K562 (cell line): ENCODE data around the gene IFTAP. TPM values are rescaled to one million over a fixed set of nuclear protein-coding genes. Genes with fewer than 3 reads are reported as not detected.

ENCODE experiments used
- ATAC-seq: fragments of 200-7000 bp; cut with Tn5 transposase; 3 replicates; pipeline ENCODE4 v1.9.1; 2020; ENCODE audit warnings: moderate library complexity
- BruUV-seq: library from RNA; stranded (reverse); fragments of 400-500 nt; replicated peaks from 2 replicates; lab custom pipeline; 2021; lab: Mats Ljungman, UMichigan
- CTCF ChIA-PET: fragments of 300-600 bp; formaldehyde crosslinking; extraction: SDS; loops from one replicate; lab custom pipeline; 2021; ENCODE audit warnings: low intra/inter-chr PET ratio; lab: Yijun Ruan, JAX
- POLR2A ChIA-PET: fragments of 300-600, 350-650 bp; sonication (Branson Sonifier 250); formaldehyde crosslinking; extraction: SDS; loops from one replicate; lab custom pipeline; 2021; ENCODE audit warnings: antibody characterized with exemption, inconsistent platforms; lab: Yijun Ruan, JAX
- DNase-seq, 4 experiments: peaks; one replicate each; pipeline versions ENCODE4 v3.0.0 to v3.0.0-alpha.2; 2011 to 2018; ENCODE audit warnings: low spot score in 3 of 4, mixed read lengths in 3 of 4; ENCODE audit errors: extremely low read depth in 1 of 4
- FAIRE-seq: peaks from 2 replicates; lab custom pipeline; 2011; peaks lifted over from hg19 to GRCh38; lab: Jason Lieb, UNC
- H2AFZ ChIP-seq: 2 replicates; pipeline ENCODE4 v1.6.0; 2011; ENCODE audit warnings: low read depth, low read length, control low read depth, inconsistent platforms
- H3K27ac ChIP-seq: fragments of 200-600 bp; 3 replicates; pipeline ENCODE4 v1.8.0; 2011; ENCODE audit warnings: low read depth, mild to moderate bottlenecking, control low read depth, inconsistent platforms, low read length, moderate library complexity, mixed read lengths; ENCODE audit errors: extremely low read depth
- H3K27me3 ChIP-seq, 2 experiments: fragments of 300-600 bp in 1 of 2; 2 replicates in 1 of 2; 3 replicates in 1 of 2; pipeline versions ENCODE4 v1.6.0 to v1.8.0; 2011; ENCODE audit warnings: inconsistent platforms in 2 of 2, low read length in 2 of 2, mild to moderate bottlenecking in 1 of 2, mixed read lengths in 1 of 2, moderate library complexity in 1 of 2; ENCODE audit not compliant: control insufficient read depth in 2 of 2, insufficient read depth in 2 of 2
- H3K36me3 ChIP-seq: fragments of 300-600 bp; 3 replicates; pipeline ENCODE4 v1.8.0; 2011; ENCODE audit warnings: mild to moderate bottlenecking, low read length, inconsistent platforms; ENCODE audit not compliant: control insufficient read depth, insufficient read depth
- H3K4me1 ChIP-seq, 2 experiments: fragments of 200-600 bp in 1 of 2; replicated peaks in 1 of 2; 2 replicates in 1 of 2; 3 replicates in 1 of 2; pipeline versions ENCODE4 v1.5.1 to v1.8.0; 2011; ENCODE audit warnings: inconsistent platforms in 2 of 2, low read length in 2 of 2, mild to moderate bottlenecking in 1 of 2, mixed read lengths in 1 of 2, moderate library complexity in 1 of 2; ENCODE audit not compliant: control insufficient read depth in 2 of 2, insufficient read depth in 2 of 2
- H3K4me2 ChIP-seq: 2 replicates; pipeline ENCODE4 v1.6.1; 2011; ENCODE audit warnings: low read length, control low read depth, inconsistent platforms, mixed read lengths; ENCODE audit not compliant: insufficient read depth
- H3K4me3 ChIP-seq: fragments of 200-600 bp; sonication (generic), shearing (Covaris generic); 2 replicates; pipeline ENCODE4 v1.5.1; 2016; ENCODE audit warnings: control low read depth, inconsistent platforms
- H3K79me2 ChIP-seq: fragments of 200-600 bp; 3 replicates; pipeline ENCODE4 v1.8.0; 2011; ENCODE audit warnings: low read length, inconsistent platforms; ENCODE audit not compliant: control insufficient read depth, insufficient read depth
- H3K9ac ChIP-seq, 2 experiments: 2 replicates each; pipeline versions ENCODE4 v1.6.0 to v1.6.1; 2011; ENCODE audit warnings: low read depth in 2 of 2, low read length in 2 of 2, control low read depth in 1 of 2, inconsistent platforms in 1 of 2, mild to moderate bottlenecking in 1 of 2, mixed read lengths in 1 of 2; ENCODE audit not compliant: insufficient read depth in 1 of 2
- H3K9me1 ChIP-seq: one replicate; pipeline ENCODE4 v1.6.0; 2011; ENCODE audit warnings: inconsistent platforms, mild to moderate bottlenecking, low read length, moderate library complexity; ENCODE audit not compliant: control insufficient read depth, insufficient read depth
- H3K9me3 ChIP-seq: replicated peaks from 2 replicates; pipeline ENCODE4 v1.5.1; 2011; ENCODE audit warnings: low read depth, low read length, inconsistent platforms; ENCODE audit not compliant: control insufficient read depth, insufficient read depth
- H4K20me1 ChIP-seq: replicated peaks from 2 replicates; pipeline ENCODE4 v1.6.1; 2011; ENCODE audit warnings: low read length, inconsistent platforms, mixed read lengths; ENCODE audit not compliant: control insufficient read depth, insufficient read depth
- CLOCK ChIP-seq: fragments of 250-450 bp; sonication (Bioruptor Pico); IDR thresholded peaks from 2 replicates; pipeline ENCODE4 v1.4.0; 2020; ENCODE audit warnings: mild to moderate bottlenecking, moderate library complexity, borderline replicate concordance
- CSDE1 ChIP-seq, 2 experiments: fragments of 450-650 bp; IDR thresholded peaks; 2 replicates each; pipeline ENCODE4 v1.6.1; 2016; ENCODE audit warnings: mild to moderate bottlenecking in 1 of 2
- HDGF ChIP-seq: fragments of 450-650 bp; IDR thresholded peaks from 2 replicates; pipeline ENCODE4 v1.6.1; 2016
- NR1H2 ChIP-seq: sonication (generic); formaldehyde crosslinking; IDR thresholded peaks from 2 replicates; pipeline ENCODE4 v1.4.0; 2020; ENCODE audit warnings: mild to moderate bottlenecking, missing genetic modification reagents
- THRB ChIP-seq: fragments of 450-650 bp; formaldehyde crosslinking; conservative IDR thresholded peaks from 2 replicates; pipeline ENCODE4 v1.4.0; 2022; ENCODE audit warnings: mild to moderate bottlenecking, missing genetic modification characterization
- ZNF23 ChIP-seq: fragments of 250-450 bp; sonication (Bioruptor Pico); IDR thresholded peaks from 2 replicates; pipeline ENCODE4 v1.4.0; 2020; ENCODE audit warnings: mild to moderate bottlenecking
- ZNF639 ChIP-seq, 2 experiments: fragments of 200-800 bp in 1 of 2; sonication (Bioruptor generic) in 1 of 2; sonication (generic) in 1 of 2; formaldehyde crosslinking in 1 of 2; IDR thresholded peaks in 1 of 2; conservative IDR thresholded peaks in 1 of 2; 2 replicates each; pipeline versions ENCODE4 v1.5.0 to v1.6.1; 2016 to 2020; ENCODE audit warnings: missing compliant biosample characterization in 1 of 2, missing genetic modification characterization in 1 of 2, missing genetic modification reagents in 1 of 2
- ZNF699 ChIP-seq: fragments of 250-450 bp; sonication (Bioruptor Pico); IDR thresholded peaks from 2 replicates; pipeline ENCODE4 v1.8.0; 2021; ENCODE audit warnings: mild to moderate bottlenecking, moderate library complexity; ENCODE audit not compliant: insufficient replicate concordance
- WGBS: fragments of 100-300 bp; shearing (Covaris generic); methylation state at CpG from one replicate; pipeline ENCODE4 v1.1.6; 2016; ENCODE audit warnings: low coverage, mixed read lengths; ENCODE audit not compliant: insufficient coverage; ENCODE audit errors: missing lambda C conversion rate; 5-methylcytosine and 5-hydroxymethylcytosine counted together
- in situ Hi-C: fragments of 300-500 bp; cut with MboI; formaldehyde crosslinking; loops from 4 replicates; pipeline ENCODE4 v1.15.0; 2018; ENCODE audit warnings: inconsistent platforms, mixed read lengths
- intact Hi-C: fragments of 100-400 bp; cut with micrococcal nuclease; formaldehyde crosslinking; loops from 2 replicates; pipeline ENCODE4 v1.14.2; 2022
- polyA plus RNA-seq, 8 experiments: library from polyadenylated mRNA; depleted of rRNA in 4 of 8; stranded (reverse) in 5 of 8; unstranded in 3 of 8; fragments of >200 nt; fragmentation: Nextera tagmentation in 2 of 8; fragmentation: Illumina TruSeq in 1 of 8; extraction: Ambion mirVana in 2 of 8; extraction: Trizol in 1 of 8; gene quantifications; 2 replicates each; pipeline versions ENCODE4 v1.2.1 to v1.2.3, GENCODE V29; 2011 to 2014; ENCODE audit warnings: inconsistent platforms in 1 of 8, missing spikeins in 1 of 8
- total RNA-seq, 7 experiments: library from RNA; depleted of rRNA in 6 of 7; stranded (reverse); fragments of >200 nt in 6 of 7; fragmentation: Illumina TruSeq in 2 of 7; extraction: Trizol in 2 of 7; gene quantifications; 2 replicates each; pipeline versions ENCODE4 v1.2.1 to v1.2.3, GENCODE V29; 2011 to 2021; ENCODE audit warnings: low replicate concordance in 1 of 7

IFTAP gene
- total and polyA plus RNA-seq, 9 of the 15 experiments (the other 6 are each of a cell fraction or from before 2014, with no cell fraction given), result 9.2 to 30.0 (median 17.0) TPM

GRCh38 chr11:36619502-36619901 is 25.2 kb downstream of the IFTAP start:
- H3K9me1 ChIP-seq, result no peaks in the 10 kb centered on the region
- intact Hi-C loops, result no loop called here
- no peak overlapping the region for H3K27ac ChIP-seq
- H3K4me1 ChIP-seq, result peaks cover 0 to 17% of the 10 kb centered on the region in 2 experiments; a peak in 2 of 5 replicates
- no peaks in the 10 kb centered on the region for H3K9me3 ChIP-seq
- peak in 1 of 4 experiments; percentile 5 for DNase-seq
- H2AFZ ChIP-seq, result no peak overlapping the region
- H3K4me3 ChIP-seq, result no peak overlapping the region
- POLR2A ChIA-PET, result interaction anchor here (1.7 kb wide), 1 partner anchor 11 kb away, joined by 5 read pairs; no protein-coding TSS in a partner anchor
- H3K9ac ChIP-seq, result no peak overlapping the region
- H3K4me2 ChIP-seq, result no peak overlapping the region
- H3K79me2 ChIP-seq, result no peaks in the 10 kb centered on the region
- no peaks in the 10 kb centered on the region for H3K27me3 ChIP-seq
- FAIRE-seq, result no peak
- CTCF ChIA-PET, result no interaction called here
- BruUV-seq, result no TSS peak
- in situ Hi-C loops, result no loop called here
- H3K36me3 ChIP-seq, result no peaks in the 10 kb centered on the region
- TF ChIP-seq CLOCK (CRISPR knock-in tag), result no peak
- no peak for TF ChIP-seq ZNF699
- TF ChIP-seq ZNF23 (CRISPR knock-in tag), result no peak
- no peak for TF ChIP-seq THRB (CRISPR knock-in tag)
- no peak for TF ChIP-seq HDGF
- no peak for TF ChIP-seq CSDE1 (IDR thresholded peaks at IDR 0.05)
- no peak for TF ChIP-seq ZNF639 (CRISPR knock-in tag; conservative IDR thresholded peaks at IDR 0.05 in 1 of 2, IDR thresholded peaks at IDR 0.05 in 1 of 2)
- no peak for TF ChIP-seq NR1H2
- 3% methylated on average over 5 of the region's 5 CpGs for WGBS
- H4K20me1 ChIP-seq, result no peaks in the 10 kb centered on the region
- ATAC-seq, result no peak
